K562 (cell line): Measurements from ENCODE around the gene DNAJC1. TPM values are rescaled to one million over a fixed set of nuclear protein-coding genes. Genes with fewer than 3 reads are reported as not detected.

Experiments
- KAT7 ChIP-seq: sonication (generic); formaldehyde crosslinking; IDR thresholded peaks from 2 replicates; pipeline ENCODE4 v1.8.0; 2022; ENCODE audit warnings: missing genetic modification reagents, mild to moderate bottlenecking, borderline replicate concordance
- SOX6 ChIP-seq: fragments of 450-650 bp; IDR thresholded peaks from 2 replicates; pipeline ENCODE4 v1.6.1; 2014; ENCODE audit warnings: mild to moderate bottlenecking
- polyA plus RNA-seq, 8 experiments: library from polyadenylated mRNA; depleted of rRNA in 4 of 8; stranded (reverse) in 5 of 8; unstranded in 3 of 8; fragments of >200 nt; fragmentation: Nextera tagmentation in 2 of 8; fragmentation: Illumina TruSeq in 1 of 8; extraction: Ambion mirVana in 2 of 8; extraction: Trizol in 1 of 8; gene quantifications; 2 replicates each; pipeline versions ENCODE4 v1.2.1 to v1.2.3, GENCODE V29; 2011 to 2014; ENCODE audit warnings: inconsistent platforms in 1 of 8, missing spikeins in 1 of 8
- total RNA-seq, 7 experiments: library from RNA; depleted of rRNA in 6 of 7; stranded (reverse); fragments of >200 nt in 6 of 7; fragmentation: Illumina TruSeq in 2 of 7; extraction: Trizol in 2 of 7; gene quantifications; 2 replicates each; pipeline versions ENCODE4 v1.2.1 to v1.2.3, GENCODE V29; 2011 to 2021; ENCODE audit warnings: low replicate concordance in 1 of 7
- TF ChIP-seq, protein P1 (sequence below): fragments of 450-650 bp; formaldehyde crosslinking; IDR thresholded peaks from 2 replicates; pipeline ENCODE4 v1.4.0; 2022; ENCODE audit warnings: mild to moderate bottlenecking, moderate library complexity
- TF ChIP-seq, protein P2 (sequence below): fragments of 450-650 bp; IDR thresholded peaks from 2 replicates; pipeline ENCODE4 v1.6.1; 2016; ENCODE audit warnings: mild to moderate bottlenecking, moderate library complexity

DNAJC1 gene
- total and polyA plus RNA-seq, 9 of the 15 experiments (the other 6 are each of a cell fraction or from before 2014, with no cell fraction given), result 5.4 to 77.6 (median 40.3) TPM

DNA sequence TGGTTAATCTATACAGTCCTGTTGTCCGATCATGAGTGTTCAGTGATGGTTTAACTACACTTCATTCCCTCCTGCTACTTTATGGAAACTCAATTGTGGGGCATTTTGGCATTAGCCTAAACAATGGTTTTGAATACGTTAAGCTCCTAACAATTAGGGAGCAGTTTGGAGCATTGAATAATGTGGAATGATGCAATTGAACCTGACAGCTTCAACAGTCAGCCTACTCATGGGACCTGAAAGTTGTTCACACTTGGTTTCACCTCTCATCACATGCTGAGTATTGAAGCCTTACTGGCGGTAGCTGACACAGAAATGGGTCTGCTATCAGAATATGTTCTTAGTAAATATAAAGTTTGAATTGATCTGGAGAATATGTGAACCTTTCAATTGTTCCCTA, 283.4 kb downstream of the DNAJC1 start (continued):
- TF ChIP-seq, protein P1, sequence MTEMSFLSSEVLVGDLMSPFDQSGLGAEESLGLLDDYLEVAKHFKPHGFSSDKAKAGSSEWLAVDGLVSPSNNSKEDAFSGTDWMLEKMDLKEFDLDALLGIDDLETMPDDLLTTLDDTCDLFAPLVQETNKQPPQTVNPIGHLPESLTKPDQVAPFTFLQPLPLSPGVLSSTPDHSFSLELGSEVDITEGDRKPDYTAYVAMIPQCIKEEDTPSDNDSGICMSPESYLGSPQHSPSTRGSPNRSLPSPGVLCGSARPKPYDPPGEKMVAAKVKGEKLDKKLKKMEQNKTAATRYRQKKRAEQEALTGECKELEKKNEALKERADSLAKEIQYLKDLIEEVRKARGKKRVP (CRISPR knock-in tag), result peak; percentile 40; the same call in 1 of the 2 replicates
- TF ChIP-seq SOX6 (peak; percentile 66; the same call in 1 of the 2 replicates), KAT7 (CRISPR knock-in tag) (no peak)
- TF ChIP-seq, protein P2, sequence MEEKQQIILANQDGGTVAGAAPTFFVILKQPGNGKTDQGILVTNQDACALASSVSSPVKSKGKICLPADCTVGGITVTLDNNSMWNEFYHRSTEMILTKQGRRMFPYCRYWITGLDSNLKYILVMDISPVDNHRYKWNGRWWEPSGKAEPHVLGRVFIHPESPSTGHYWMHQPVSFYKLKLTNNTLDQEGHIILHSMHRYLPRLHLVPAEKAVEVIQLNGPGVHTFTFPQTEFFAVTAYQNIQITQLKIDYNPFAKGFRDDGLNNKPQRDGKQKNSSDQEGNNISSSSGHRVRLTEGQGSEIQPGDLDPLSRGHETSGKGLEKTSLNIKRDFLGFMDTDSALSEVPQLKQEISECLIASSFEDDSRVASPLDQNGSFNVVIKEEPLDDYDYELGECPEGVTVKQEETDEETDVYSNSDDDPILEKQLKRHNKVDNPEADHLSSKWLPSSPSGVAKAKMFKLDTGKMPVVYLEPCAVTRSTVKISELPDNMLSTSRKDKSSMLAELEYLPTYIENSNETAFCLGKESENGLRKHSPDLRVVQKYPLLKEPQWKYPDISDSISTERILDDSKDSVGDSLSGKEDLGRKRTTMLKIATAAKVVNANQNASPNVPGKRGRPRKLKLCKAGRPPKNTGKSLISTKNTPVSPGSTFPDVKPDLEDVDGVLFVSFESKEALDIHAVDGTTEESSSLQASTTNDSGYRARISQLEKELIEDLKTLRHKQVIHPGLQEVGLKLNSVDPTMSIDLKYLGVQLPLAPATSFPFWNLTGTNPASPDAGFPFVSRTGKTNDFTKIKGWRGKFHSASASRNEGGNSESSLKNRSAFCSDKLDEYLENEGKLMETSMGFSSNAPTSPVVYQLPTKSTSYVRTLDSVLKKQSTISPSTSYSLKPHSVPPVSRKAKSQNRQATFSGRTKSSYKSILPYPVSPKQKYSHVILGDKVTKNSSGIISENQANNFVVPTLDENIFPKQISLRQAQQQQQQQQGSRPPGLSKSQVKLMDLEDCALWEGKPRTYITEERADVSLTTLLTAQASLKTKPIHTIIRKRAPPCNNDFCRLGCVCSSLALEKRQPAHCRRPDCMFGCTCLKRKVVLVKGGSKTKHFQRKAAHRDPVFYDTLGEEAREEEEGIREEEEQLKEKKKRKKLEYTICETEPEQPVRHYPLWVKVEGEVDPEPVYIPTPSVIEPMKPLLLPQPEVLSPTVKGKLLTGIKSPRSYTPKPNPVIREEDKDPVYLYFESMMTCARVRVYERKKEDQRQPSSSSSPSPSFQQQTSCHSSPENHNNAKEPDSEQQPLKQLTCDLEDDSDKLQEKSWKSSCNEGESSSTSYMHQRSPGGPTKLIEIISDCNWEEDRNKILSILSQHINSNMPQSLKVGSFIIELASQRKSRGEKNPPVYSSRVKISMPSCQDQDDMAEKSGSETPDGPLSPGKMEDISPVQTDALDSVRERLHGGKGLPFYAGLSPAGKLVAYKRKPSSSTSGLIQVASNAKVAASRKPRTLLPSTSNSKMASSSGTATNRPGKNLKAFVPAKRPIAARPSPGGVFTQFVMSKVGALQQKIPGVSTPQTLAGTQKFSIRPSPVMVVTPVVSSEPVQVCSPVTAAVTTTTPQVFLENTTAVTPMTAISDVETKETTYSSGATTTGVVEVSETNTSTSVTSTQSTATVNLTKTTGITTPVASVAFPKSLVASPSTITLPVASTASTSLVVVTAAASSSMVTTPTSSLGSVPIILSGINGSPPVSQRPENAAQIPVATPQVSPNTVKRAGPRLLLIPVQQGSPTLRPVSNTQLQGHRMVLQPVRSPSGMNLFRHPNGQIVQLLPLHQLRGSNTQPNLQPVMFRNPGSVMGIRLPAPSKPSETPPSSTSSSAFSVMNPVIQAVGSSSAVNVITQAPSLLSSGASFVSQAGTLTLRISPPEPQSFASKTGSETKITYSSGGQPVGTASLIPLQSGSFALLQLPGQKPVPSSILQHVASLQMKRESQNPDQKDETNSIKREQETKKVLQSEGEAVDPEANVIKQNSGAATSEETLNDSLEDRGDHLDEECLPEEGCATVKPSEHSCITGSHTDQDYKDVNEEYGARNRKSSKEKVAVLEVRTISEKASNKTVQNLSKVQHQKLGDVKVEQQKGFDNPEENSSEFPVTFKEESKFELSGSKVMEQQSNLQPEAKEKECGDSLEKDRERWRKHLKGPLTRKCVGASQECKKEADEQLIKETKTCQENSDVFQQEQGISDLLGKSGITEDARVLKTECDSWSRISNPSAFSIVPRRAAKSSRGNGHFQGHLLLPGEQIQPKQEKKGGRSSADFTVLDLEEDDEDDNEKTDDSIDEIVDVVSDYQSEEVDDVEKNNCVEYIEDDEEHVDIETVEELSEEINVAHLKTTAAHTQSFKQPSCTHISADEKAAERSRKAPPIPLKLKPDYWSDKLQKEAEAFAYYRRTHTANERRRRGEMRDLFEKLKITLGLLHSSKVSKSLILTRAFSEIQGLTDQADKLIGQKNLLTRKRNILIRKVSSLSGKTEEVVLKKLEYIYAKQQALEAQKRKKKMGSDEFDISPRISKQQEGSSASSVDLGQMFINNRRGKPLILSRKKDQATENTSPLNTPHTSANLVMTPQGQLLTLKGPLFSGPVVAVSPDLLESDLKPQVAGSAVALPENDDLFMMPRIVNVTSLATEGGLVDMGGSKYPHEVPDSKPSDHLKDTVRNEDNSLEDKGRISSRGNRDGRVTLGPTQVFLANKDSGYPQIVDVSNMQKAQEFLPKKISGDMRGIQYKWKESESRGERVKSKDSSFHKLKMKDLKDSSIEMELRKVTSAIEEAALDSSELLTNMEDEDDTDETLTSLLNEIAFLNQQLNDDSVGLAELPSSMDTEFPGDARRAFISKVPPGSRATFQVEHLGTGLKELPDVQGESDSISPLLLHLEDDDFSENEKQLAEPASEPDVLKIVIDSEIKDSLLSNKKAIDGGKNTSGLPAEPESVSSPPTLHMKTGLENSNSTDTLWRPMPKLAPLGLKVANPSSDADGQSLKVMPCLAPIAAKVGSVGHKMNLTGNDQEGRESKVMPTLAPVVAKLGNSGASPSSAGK, result peak; percentile 39; the same call in 1 of the 2 replicates
